Lung (tissue), 12 donors: ENCODE results near the gene EXOC4. TPM values are rescaled to one million over a fixed set of nuclear protein-coding genes. Genes with fewer than 3 reads are reported as not detected.

Experiments
- ATAC-seq: fragments of 200-7000 bp; cut with Tn5 transposase; one replicate; pipeline ENCODE4 v1.9.1; 2020; ENCODE audit warnings: moderate number of reproducible peaks; ENCODE audit not compliant: insufficient read depth, low FRiP score
- DNase-seq, 3 donors: peaks; one replicate each; pipeline ENCODE4 v3.0.0-alpha.2; 2013 to 2017
- H3K27ac ChIP-seq, 2 donors: one replicate each; pipeline ENCODE4 v1.5.1; 2013; ENCODE audit warnings: mild to moderate bottlenecking in 2 of 2, moderate library complexity in 2 of 2, control low read depth in 1 of 2, inconsistent platforms in 1 of 2, low read depth in 1 of 2, low read length in 1 of 2
- H3K27me3 ChIP-seq, 3 donors: one replicate each; pipeline ENCODE4 v1.5.1; 2013; ENCODE audit warnings: low read length in 2 of 3; ENCODE audit not compliant: control insufficient read depth in 3 of 3, insufficient read depth in 3 of 3
- H3K36me3 ChIP-seq, 4 donors: one replicate each; pipeline ENCODE4 v1.5.1; 2013; ENCODE audit warnings: low read length in 4 of 4, mild to moderate bottlenecking in 1 of 4, moderate library complexity in 1 of 4; ENCODE audit not compliant: control insufficient read depth in 4 of 4, insufficient read depth in 4 of 4
- H3K4me1 ChIP-seq, 5 donors: one replicate each; pipeline ENCODE4 v1.5.1; 2013; ENCODE audit warnings: low read length in 5 of 5, mild to moderate bottlenecking in 2 of 5, moderate library complexity in 1 of 5; ENCODE audit not compliant: control insufficient read depth in 5 of 5, insufficient read depth in 5 of 5
- H3K4me3 ChIP-seq: one replicate; pipeline ENCODE4 v1.5.1; 2013; ENCODE audit warnings: mild to moderate bottlenecking, control low read depth, moderate library complexity
- H3K9ac ChIP-seq, 2 donors: one replicate each; pipeline ENCODE4 v1.5.1; 2013; ENCODE audit warnings: low read length in 2 of 2, control low read depth in 1 of 2; ENCODE audit not compliant: insufficient read depth in 1 of 2
- H3K9me3 ChIP-seq, 4 donors: one replicate each; pipeline ENCODE4 v1.5.1; 2013; ENCODE audit warnings: low read length in 3 of 4, mild to moderate bottlenecking in 1 of 4, moderate library complexity in 1 of 4; ENCODE audit not compliant: control insufficient read depth in 4 of 4, insufficient read depth in 3 of 4
- CTCF ChIP-seq: IDR thresholded peaks from 2 replicates; pipeline ENCODE4 v1.5.1; 2012; ENCODE audit warnings: mild to moderate bottlenecking; ENCODE audit errors: control extremely low read depth, extremely low read depth
- WGBS, 2 donors: extraction: QIAGEN DNeasy Blood & Tissue Kit; methylation state at CpG; one replicate each; pipeline ENCODE4 v1.1.7; 2013; 5-methylcytosine and 5-hydroxymethylcytosine counted together
- polyA plus RNA-seq, 2 donors: library from polyadenylated mRNA; stranded (reverse); fragments of 200-250 nt; gene quantifications; one replicate each; pipeline ENCODE4 v1.2.1, GENCODE V29; 2013
- total RNA-seq, 2 donors: library from RNA; depleted of rRNA in 1 of 2; stranded (reverse); fragments of >200 nt in 1 of 2; gene quantifications; one replicate each; pipeline ENCODE4 v1.2.1, GENCODE V29; 2014 to 2021
- donor health status: control.
- donor health status: control.
- donor health status: Bipolar disorder and iron deficiency.
- donor health status: healthy.
- donor health status: DM: yes; HTN: yes; CAD: no.

Gene EXOC4
- total and polyA plus RNA-seq, 4 donors = 10.3 to 232 (median 47.4) TPM

DNA sequence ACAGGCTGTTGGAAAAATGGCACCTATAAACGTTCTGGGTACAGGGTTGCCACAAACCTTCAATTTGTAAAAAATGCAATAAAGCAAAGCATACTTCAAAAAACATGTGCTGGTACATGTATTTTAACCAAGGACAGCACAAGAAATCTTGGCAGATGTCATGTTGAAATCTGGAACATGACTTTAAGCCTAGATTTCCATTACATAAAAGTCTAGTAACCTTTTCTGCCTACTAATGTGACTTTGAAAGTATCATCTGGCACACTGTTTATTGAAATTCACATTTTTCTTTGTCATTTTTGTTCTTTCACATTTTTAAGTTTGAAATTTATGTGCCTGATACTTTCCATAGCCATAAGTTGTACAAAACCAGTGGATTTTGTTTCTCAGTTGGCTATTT lies 296.8 kb downstream of the EXOC4 start:
- peaks cover 0 to 2% (median 0%) of the 10 kb centered on the region in 5 donors for H3K4me1 ChIP-seq
- ATAC-seq (no peak), DNase-seq (no peak)
- H3K9ac ChIP-seq = no peak overlapping the region
- no peaks in the 10 kb centered on the region for H3K36me3 ChIP-seq
- H3K27me3 ChIP-seq = no peaks in the 10 kb centered on the region
- no peaks in the 10 kb centered on the region for H3K9me3 ChIP-seq
- H3K4me3 ChIP-seq = no peak overlapping the region
- H3K27ac ChIP-seq = no peak overlapping the region
- no peak for TF ChIP-seq CTCF
- WGBS, 2 donors = 86 to 88% methylated on average over 1 of the region's 1 CpG

GRCh38 chr7:133550145-133550544 lies 297.3 kb downstream of the EXOC4 start:
- no peak for ATAC-seq
- H3K27me3 ChIP-seq = no peaks in the 10 kb centered on the region
- 86 to 88% methylated on average over 3 of the region's 3 CpGs for WGBS, 2 donors

DNA sequence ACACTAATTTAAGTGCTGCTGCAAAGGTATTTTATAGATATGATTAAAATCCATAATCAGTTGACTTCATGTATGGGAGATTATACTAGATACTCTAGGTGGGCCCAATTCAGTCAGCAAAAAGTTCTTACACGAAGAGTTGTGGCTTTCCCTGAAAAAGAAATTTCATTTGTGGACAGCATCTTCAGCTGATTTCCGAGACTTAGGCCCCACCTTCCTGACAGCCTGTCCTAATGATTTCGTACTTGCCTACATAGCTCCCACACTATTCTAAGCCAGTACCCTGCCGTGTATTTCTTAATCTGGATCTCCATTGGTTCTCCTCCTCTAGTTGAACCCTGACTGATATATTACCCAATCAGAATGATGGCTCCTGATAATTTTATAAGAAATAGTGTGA lies 297.9 kb downstream of the EXOC4 start:
- Histone ChIP-seq H3K9ac (no peak overlapping the region), H3K27me3 (no peaks in the 10 kb centered on the region), H3K4me1 (peaks cover 0 to 2% (median 0%) of the 10 kb centered on the region in 5 donors), H3K27ac (no peak overlapping the region), H3K9me3 (no peaks in the 10 kb centered on the region), H3K36me3 (no peaks in the 10 kb centered on the region), H3K4me3 (no peak overlapping the region)
- 96% methylated on average over 4 of the region's 4 CpGs for WGBS, 2 donors
- ATAC-seq (no peak), DNase-seq (no peak)
- no peak for TF ChIP-seq CTCF

More at GRCh38 chr7:133550145-133550544, 297.3 kb downstream of the EXOC4 start:
- H3K4me3 ChIP-seq = no peak overlapping the region
- no peak for DNase-seq
- no peaks in the 10 kb centered on the region for H3K36me3 ChIP-seq
- peaks cover 0 to 2% (median 0%) of the 10 kb centered on the region in 5 donors for H3K4me1 ChIP-seq
- no peaks in the 10 kb centered on the region for H3K9me3 ChIP-seq
- no peak for TF ChIP-seq CTCF
- no peak overlapping the region for H3K9ac ChIP-seq
- H3K27ac ChIP-seq = no peak overlapping the region

DNA sequence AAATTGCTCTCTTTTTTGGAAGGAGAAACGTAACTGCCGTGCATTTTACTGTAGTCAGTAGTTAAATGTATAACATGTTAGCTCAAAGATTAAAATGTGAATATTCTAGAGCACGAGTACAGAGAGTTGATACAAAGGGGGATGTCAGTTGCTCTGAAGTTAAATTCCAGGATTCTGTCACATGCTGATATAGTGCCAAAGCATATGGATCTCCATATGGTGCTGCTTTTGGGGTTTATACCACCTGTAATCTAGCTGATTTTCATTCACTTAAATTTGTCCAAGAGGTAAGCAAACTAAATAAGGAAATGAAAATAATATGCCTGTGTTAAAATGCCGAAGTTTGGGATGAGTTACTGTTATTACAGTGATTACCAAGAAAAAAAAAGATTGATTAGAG lies 298.6 kb downstream of the EXOC4 start:
- TF ChIP-seq CTCF = no peak
- Histone ChIP-seq H3K36me3 (no peaks in the 10 kb centered on the region), H3K9me3 (no peaks in the 10 kb centered on the region), H3K4me3 (no peak overlapping the region), H3K27me3 (no peaks in the 10 kb centered on the region), H3K27ac (no peak overlapping the region), H3K9ac (no peak overlapping the region), H3K4me1 (peaks cover 0 to 2% (median 0%) of the 10 kb centered on the region in 5 donors)
- DNase-seq (no peak), ATAC-seq (no peak)
- WGBS, 2 donors = 93 to 94% methylated on average over 4 of the region's 4 CpGs
